ENCODE measurements around the gene MGME1. TPM values are rescaled to one million over a fixed set of nuclear protein-coding genes. Genes with fewer than 3 reads are reported as not detected.

Gene MGME1
- total RNA-seq, 1 experiment from 2014 or later, result 15.1 TPM

- Histone ChIP-seq H3K4me3 (ENCODE audit: low read length) (no peak overlapping the region), H3K4me2 (ENCODE audit: low read length) (no peak overlapping the region), H3K9me2 (replicated peaks; ENCODE audit: low read length) (no peaks in the 10 kb centered on the region), H3K36me3 (ENCODE audit: low read depth, low read length) (peaks cover 5% of the 10 kb centered on the region; the same call in 1 of the 2 replicates), H3F3A (ENCODE audit: low read length, unreplicated experiment) (no peaks in the 10 kb centered on the region), H3K79me2 (ENCODE audit: low read length) (no peaks in the 10 kb centered on the region), H4K20me1 (ENCODE audit: low read length) (no peaks in the 10 kb centered on the region), H3K9me3 (ENCODE audit: low read length) (no peaks in the 10 kb centered on the region), H2AFZ (ENCODE audit: low read length) (no peak overlapping the region), H3K4me1 (ENCODE audit: insufficient read depth, low read length) (no peaks in the 10 kb centered on the region), H3K9ac (ENCODE audit: low read length) (no peak overlapping the region), H3K27me3 (ENCODE audit: low read length) (no peaks in the 10 kb centered on the region), H3K27ac (ENCODE audit: low read length) (no peak overlapping the region)
- ChIA-PET POLR2A (ENCODE audit: unreplicated experiment) (no interaction called here), CTCF (no interaction called here)
- DNase-seq (peak; percentile 33), ATAC-seq (peak; percentile 22; the same call in 1 of the 2 replicates)
- BruUV-seq (replicated peaks), result no TSS peak
- intact Hi-C loops (cut with micrococcal nuclease), result no loop called here
- no peak for TF ChIP-seq EZH2 (IDR thresholded peaks at IDR 0.05; ENCODE audit: low read length, unreplicated experiment)
- TF ChIP-seq, protein P1, sequence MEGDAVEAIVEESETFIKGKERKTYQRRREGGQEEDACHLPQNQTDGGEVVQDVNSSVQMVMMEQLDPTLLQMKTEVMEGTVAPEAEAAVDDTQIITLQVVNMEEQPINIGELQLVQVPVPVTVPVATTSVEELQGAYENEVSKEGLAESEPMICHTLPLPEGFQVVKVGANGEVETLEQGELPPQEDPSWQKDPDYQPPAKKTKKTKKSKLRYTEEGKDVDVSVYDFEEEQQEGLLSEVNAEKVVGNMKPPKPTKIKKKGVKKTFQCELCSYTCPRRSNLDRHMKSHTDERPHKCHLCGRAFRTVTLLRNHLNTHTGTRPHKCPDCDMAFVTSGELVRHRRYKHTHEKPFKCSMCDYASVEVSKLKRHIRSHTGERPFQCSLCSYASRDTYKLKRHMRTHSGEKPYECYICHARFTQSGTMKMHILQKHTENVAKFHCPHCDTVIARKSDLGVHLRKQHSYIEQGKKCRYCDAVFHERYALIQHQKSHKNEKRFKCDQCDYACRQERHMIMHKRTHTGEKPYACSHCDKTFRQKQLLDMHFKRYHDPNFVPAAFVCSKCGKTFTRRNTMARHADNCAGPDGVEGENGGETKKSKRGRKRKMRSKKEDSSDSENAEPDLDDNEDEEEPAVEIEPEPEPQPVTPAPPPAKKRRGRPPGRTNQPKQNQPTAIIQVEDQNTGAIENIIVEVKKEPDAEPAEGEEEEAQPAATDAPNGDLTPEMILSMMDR (conservative IDR thresholded peaks at IDR 0.05; ENCODE audit: low read depth, low read length), result peak; percentile 42
These were observed 64.4 kb downstream of the MGME1 start for GRCh38 chr20:18032977-18033892.

DNA sequence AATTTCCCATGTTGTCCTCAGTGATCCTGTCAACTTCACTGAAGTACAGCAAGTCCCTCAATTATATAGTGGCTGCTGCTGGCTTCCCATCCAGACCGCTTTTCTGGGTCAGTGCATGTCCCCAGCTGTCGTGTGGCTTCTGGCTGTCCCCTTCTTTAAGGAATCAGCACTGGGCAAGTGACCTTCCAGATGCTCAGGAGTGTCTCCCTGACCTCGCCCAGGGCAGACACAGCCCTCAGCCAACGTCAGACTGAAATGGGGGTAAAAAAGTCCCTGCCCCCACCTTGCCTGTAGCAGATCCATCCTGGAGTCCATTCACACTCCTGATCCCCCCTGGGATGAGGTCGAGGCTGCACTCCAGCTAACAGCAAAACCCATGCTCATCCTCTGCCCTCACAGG, 65.2 kb downstream of the MGME1 start:
- Histone ChIP-seq H4K20me1 (ENCODE audit: low read length) (no peaks in the 10 kb centered on the region), H3F3A (ENCODE audit: low read length, unreplicated experiment) (no peaks in the 10 kb centered on the region), H3K27me3 (ENCODE audit: low read length) (no peaks in the 10 kb centered on the region), H3K4me1 (ENCODE audit: insufficient read depth, low read length) (no peaks in the 10 kb centered on the region), H2AFZ (ENCODE audit: low read length) (no peak overlapping the region), H3K4me3 (ENCODE audit: low read length) (no peak overlapping the region), H3K79me2 (ENCODE audit: low read length) (no peaks in the 10 kb centered on the region), H3K4me2 (ENCODE audit: low read length) (no peak overlapping the region), H3K9ac (ENCODE audit: low read length) (no peak overlapping the region), H3K9me3 (ENCODE audit: low read length) (no peaks in the 10 kb centered on the region), H3K36me3 (ENCODE audit: low read depth, low read length) (peaks cover 5% of the 10 kb centered on the region; the same call in 1 of the 2 replicates), H3K9me2 (replicated peaks; ENCODE audit: low read length) (no peaks in the 10 kb centered on the region), H3K27ac (ENCODE audit: low read length) (no peak overlapping the region)
- DNase-seq, result no peak
- POLR2A ChIA-PET (ENCODE audit: unreplicated experiment), result no interaction called here
- no TSS peak for BruUV-seq (replicated peaks)
- intact Hi-C loops (cut with micrococcal nuclease), result no loop called here
- CTCF ChIA-PET, result no interaction called here
- TF ChIP-seq, protein P1 (conservative IDR thresholded peaks at IDR 0.05; ENCODE audit: low read depth, low read length), result no peak
- TF ChIP-seq EZH2 (IDR thresholded peaks at IDR 0.05; ENCODE audit: low read length, unreplicated experiment) (no peak), EZH2phosphoT487 (IDR thresholded peaks at IDR 0.05; ENCODE audit: borderline replicate concordance, low read length) (no peak)
- no peak for ATAC-seq

DNA sequence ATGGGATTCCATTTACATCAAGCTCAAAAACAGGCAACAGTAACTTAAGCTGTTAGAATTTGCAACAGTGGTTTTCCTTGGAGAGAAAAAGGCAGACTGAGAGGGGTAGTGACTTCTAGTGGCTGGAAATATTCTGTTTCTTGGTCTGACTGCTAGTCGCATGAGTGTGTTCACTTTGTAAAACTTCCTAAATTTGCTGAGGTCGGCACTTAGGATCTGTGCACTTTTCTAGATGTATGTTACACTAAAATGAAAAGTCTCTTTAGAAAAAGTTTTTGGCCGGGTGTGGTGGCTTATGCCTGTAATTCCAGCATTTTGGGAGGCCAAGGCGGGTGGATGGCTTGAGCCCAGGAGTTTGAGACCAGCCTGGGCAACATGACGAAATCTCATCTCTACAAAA, 70.2 kb downstream of the MGME1 start:
- Histone ChIP-seq H4K20me1 (ENCODE audit: low read length) (no peaks in the 10 kb centered on the region), H3K4me3 (ENCODE audit: low read length) (no peak overlapping the region), H3K36me3 (ENCODE audit: low read depth, low read length) (no peaks in the 10 kb centered on the region; the same call in 1 of the 2 replicates), H3F3A (ENCODE audit: low read length, unreplicated experiment) (no peaks in the 10 kb centered on the region), H2AFZ (ENCODE audit: low read length) (no peak overlapping the region), H3K9me2 (replicated peaks; ENCODE audit: low read length) (no peaks in the 10 kb centered on the region), H3K4me2 (ENCODE audit: low read length) (no peak overlapping the region), H3K4me1 (ENCODE audit: insufficient read depth, low read length) (no peaks in the 10 kb centered on the region), H3K27me3 (ENCODE audit: low read length) (no peaks in the 10 kb centered on the region), H3K9me3 (ENCODE audit: low read length) (no peaks in the 10 kb centered on the region), H3K79me2 (ENCODE audit: low read length) (0 out of 2 replicates have a peak, but pooled peaks cover 3% of the 10 kb centered on the region), H3K27ac (ENCODE audit: low read length) (no peak overlapping the region), H3K9ac (ENCODE audit: low read length) (no peak overlapping the region)
- TF ChIP-seq, protein P1 (conservative IDR thresholded peaks at IDR 0.05; ENCODE audit: low read depth, low read length), result no peak
- no peak for TF ChIP-seq EZH2 (IDR thresholded peaks at IDR 0.05; ENCODE audit: low read length, unreplicated experiment)
- no peak for TF ChIP-seq EZH2phosphoT487 (IDR thresholded peaks at IDR 0.05; ENCODE audit: borderline replicate concordance, low read length)
- ChIA-PET CTCF (no interaction called here), POLR2A (ENCODE audit: unreplicated experiment) (no interaction called here)
- intact Hi-C loops (cut with micrococcal nuclease), result no loop called here
- DNase-seq, result no peak
- BruUV-seq (replicated peaks), result no TSS peak
- ATAC-seq, result no peak
